Activated T-cell treated with anti-CD3 and anti-CD28 coated beads, Interleukin-2, amount 50 U/mL, for 24 hours (primary cell): ENCODE results near the gene CCNY.
A peak's percentile ranks its signal among the peaks of the same experiment; 100 is the strongest.

Source experiments
- DNase-seq: peaks from one replicate; pipeline ENCODE4 v3.0.0-alpha.2; 2020
- H3K27ac Mint-ChIP-seq: 2 replicates; pipeline ENCODE4 v1.8.0; 2020; ENCODE audit warnings: mild to moderate bottlenecking, mixed read lengths
- H3K27me3 Mint-ChIP-seq: 2 replicates; pipeline ENCODE4 v1.8.0; 2020; ENCODE audit warnings: mixed read lengths
- H3K36me3 Mint-ChIP-seq: 2 replicates; pipeline ENCODE4 v1.8.0; 2020; ENCODE audit warnings: low read depth, mixed read lengths
- H3K4me1 Mint-ChIP-seq: 2 replicates; pipeline ENCODE4 v1.8.0; 2020; ENCODE audit warnings: low read depth, mixed read lengths
- H3K4me3 Mint-ChIP-seq: 2 replicates; pipeline ENCODE4 v1.8.0; 2020; ENCODE audit warnings: mild to moderate bottlenecking, moderate library complexity, mixed read lengths
- H3K9me3 Mint-ChIP-seq: 2 replicates; pipeline ENCODE4 v1.8.0; 2020; ENCODE audit warnings: mixed read lengths

Gene CCNY

GRCh38 chr10:35442592-35442991 is 106.3 kb downstream of the CCNY start:
- no peaks in the 10 kb centered on the region for H3K27me3 Mint-ChIP-seq
- peaks cover 64% of the 10 kb centered on the region for H3K4me1 Mint-ChIP-seq
- no peak for DNase-seq
- H3K4me3 Mint-ChIP-seq, result peak overlapping the region; percentile 48
- H3K36me3 Mint-ChIP-seq, result peaks cover 66% of the 10 kb centered on the region
- peak overlapping the region; percentile 96 for H3K27ac Mint-ChIP-seq
- H3K9me3 Mint-ChIP-seq, result peaks cover 54% of the 10 kb centered on the region

GRCh38 chr10:35443858-35444257 is 107.5 kb downstream of the CCNY start:
- H3K27me3 Mint-ChIP-seq, result no peaks in the 10 kb centered on the region
- DNase-seq, result no peak
- H3K36me3 Mint-ChIP-seq, result peaks cover 61% of the 10 kb centered on the region
- peaks cover 77% of the 10 kb centered on the region for H3K4me1 Mint-ChIP-seq
- H3K27ac Mint-ChIP-seq, result peak overlapping the region; percentile 34
- no peak overlapping the region for H3K4me3 Mint-ChIP-seq
- H3K9me3 Mint-ChIP-seq, result peaks cover 48% of the 10 kb centered on the region

GRCh38 chr10:35445150-35445884 is 109.0 kb downstream of the CCNY start:
- H3K27me3 Mint-ChIP-seq, result no peaks in the 10 kb centered on the region
- H3K27ac Mint-ChIP-seq, result no peak overlapping the region
- no peak for DNase-seq
- H3K36me3 Mint-ChIP-seq, result peaks cover 48% of the 10 kb centered on the region
- peaks cover 39% of the 10 kb centered on the region for H3K9me3 Mint-ChIP-seq
- peaks cover 85% of the 10 kb centered on the region for H3K4me1 Mint-ChIP-seq
- no peak overlapping the region for H3K4me3 Mint-ChIP-seq

GRCh38 chr10:35446439-35446838 is 110.1 kb downstream of the CCNY start:
- Mint-ChIP-seq H3K9me3 (peaks cover 29% of the 10 kb centered on the region), H3K4me3 (no peak overlapping the region), H3K27me3 (no peaks in the 10 kb centered on the region), H3K27ac (no peak overlapping the region), H3K4me1 (peaks cover 85% of the 10 kb centered on the region), H3K36me3 (peaks cover 37% of the 10 kb centered on the region)
- no peak for DNase-seq

GRCh38 chr10:35447693-35448407 is 111.5 kb downstream of the CCNY start:
- peaks cover 21% of the 10 kb centered on the region for H3K9me3 Mint-ChIP-seq

GRCh38 chr10:35448687-35449662 is 112.7 kb downstream of the CCNY start:
- Mint-ChIP-seq H3K4me1 (peaks cover 84% of the 10 kb centered on the region), H3K27ac (peak overlapping the region; percentile 87), H3K27me3 (no peaks in the 10 kb centered on the region), H3K4me3 (no peak overlapping the region), H3K9me3 (peaks cover 13% of the 10 kb centered on the region), H3K36me3 (peaks cover 23% of the 10 kb centered on the region)
- DNase-seq, result no peak

More at GRCh38 chr10:35447693-35448407, 111.5 kb downstream of the CCNY start:
- Mint-ChIP-seq H3K27me3 (no peaks in the 10 kb centered on the region), H3K4me3 (peak overlapping the region; percentile 10), H3K36me3 (peaks cover 31% of the 10 kb centered on the region), H3K4me1 (peaks cover 84% of the 10 kb centered on the region), H3K27ac (peak overlapping the region; percentile 87)
- DNase-seq, result no peak

- Mint-ChIP-seq H3K4me3 (no peak overlapping the region), H3K27me3 (no peaks in the 10 kb centered on the region), H3K9me3 (peaks cover 9% of the 10 kb centered on the region), H3K4me1 (peaks cover 89% of the 10 kb centered on the region), H3K36me3 (peaks cover 17% of the 10 kb centered on the region), H3K27ac (peak overlapping the region; percentile 87)
- no peak for DNase-seq
These were observed 113.6 kb downstream of the CCNY start for GRCh38 chr10:35449944-35450343.

- Mint-ChIP-seq H3K27me3 (no peaks in the 10 kb centered on the region), H3K27ac (peak overlapping the region; percentile 30), H3K4me1 (peaks cover 89% of the 10 kb centered on the region), H3K9me3 (no peaks in the 10 kb centered on the region), H3K36me3 (peaks cover 5% of the 10 kb centered on the region), H3K4me3 (no peak overlapping the region)
- no peak for DNase-seq
These were observed 115.1 kb downstream of the CCNY start for GRCh38 chr10:35451151-35452016.

GRCh38 chr10:35452171-35452570 is 115.9 kb downstream of the CCNY start:
- H3K36me3 Mint-ChIP-seq, result peaks cover 2% of the 10 kb centered on the region
- H3K4me1 Mint-ChIP-seq, result peaks cover 88% of the 10 kb centered on the region
- H3K27me3 Mint-ChIP-seq, result no peaks in the 10 kb centered on the region
- H3K9me3 Mint-ChIP-seq, result no peaks in the 10 kb centered on the region
- H3K4me3 Mint-ChIP-seq, result no peak overlapping the region
- DNase-seq, result no peak
- H3K27ac Mint-ChIP-seq, result no peak overlapping the region

- H3K9me3 Mint-ChIP-seq, result no peaks in the 10 kb centered on the region
- no peak for DNase-seq
- peaks cover 2% of the 10 kb centered on the region for H3K36me3 Mint-ChIP-seq
- H3K27me3 Mint-ChIP-seq, result no peaks in the 10 kb centered on the region
- H3K27ac Mint-ChIP-seq, result no peak overlapping the region
- no peak overlapping the region for H3K4me3 Mint-ChIP-seq
- peaks cover 88% of the 10 kb centered on the region for H3K4me1 Mint-ChIP-seq
These were observed 116.5 kb downstream of the CCNY start for GRCh38 chr10:35452847-35453246.

GRCh38 chr10:35453855-35454532 is 117.7 kb downstream of the CCNY start:
- H3K27ac Mint-ChIP-seq, result peak overlapping the region; percentile 44
- no peak for DNase-seq
- H3K4me1 Mint-ChIP-seq, result peaks cover 80% of the 10 kb centered on the region
- H3K27me3 Mint-ChIP-seq, result no peaks in the 10 kb centered on the region
- H3K4me3 Mint-ChIP-seq, result no peak overlapping the region
- H3K36me3 Mint-ChIP-seq, result peaks cover 2% of the 10 kb centered on the region
- no peaks in the 10 kb centered on the region for H3K9me3 Mint-ChIP-seq

GRCh38 chr10:35456153-35456720 is 119.9 kb downstream of the CCNY start:
- H3K9me3 Mint-ChIP-seq, result no peaks in the 10 kb centered on the region
- peaks cover 57% of the 10 kb centered on the region for H3K4me1 Mint-ChIP-seq
- no peak for DNase-seq
- no peak overlapping the region for H3K27ac Mint-ChIP-seq
- no peaks in the 10 kb centered on the region for H3K27me3 Mint-ChIP-seq
- H3K36me3 Mint-ChIP-seq, result peaks cover 2% of the 10 kb centered on the region
- no peak overlapping the region for H3K4me3 Mint-ChIP-seq

- H3K36me3 Mint-ChIP-seq, result peaks cover 2% of the 10 kb centered on the region
- no peak overlapping the region for H3K4me3 Mint-ChIP-seq
- DNase-seq, result no peak
- H3K9me3 Mint-ChIP-seq, result no peaks in the 10 kb centered on the region
- peaks cover 52% of the 10 kb centered on the region for H3K4me1 Mint-ChIP-seq
- no peak overlapping the region for H3K27ac Mint-ChIP-seq
- no peaks in the 10 kb centered on the region for H3K27me3 Mint-ChIP-seq
These were observed 120.5 kb downstream of the CCNY start for GRCh38 chr10:35456784-35457183.
